Measurements from ENCODE around the gene LHX1.

- no peak for TF ChIP-seq CTCF (conservative IDR thresholded peaks at IDR 0.05; ENCODE audit: low read length)
- TF ChIP-seq EZH2phosphoT487 (IDR thresholded peaks at IDR 0.05; ENCODE audit: borderline replicate concordance, low read depth, low read length): no peak
Observed at GRCh38 chr17:36923814-36924221, 13.5 kb upstream of the LHX1 start.

Measured in OCI-LY7 (cell line).